Testis (tissue), 2 donors: ENCODE results near the gene PPP1R15A.

Experiments used
- POLR2A ChIP-seq: fragments of 450-650 bp; IDR thresholded peaks from one replicate; pipeline ENCODE4 v1.6.1; 2017; ENCODE audit warnings: antibody characterized with exemption, mild to moderate bottlenecking, moderate library complexity
- TF ChIP-seq, protein P1 (sequence below), 3 experiments: fragments of 450-650 bp in 2 of 3; fragments of 200-600 bp in 1 of 3; sonication (generic) in 1 of 3; IDR thresholded peaks; one replicate each; pipeline ENCODE4 v1.5.1; 2016 to 2019; ENCODE audit warnings: antibody characterized with exemption in 3 of 3, mild to moderate bottlenecking in 2 of 3, moderate library complexity in 1 of 3

DNA sequence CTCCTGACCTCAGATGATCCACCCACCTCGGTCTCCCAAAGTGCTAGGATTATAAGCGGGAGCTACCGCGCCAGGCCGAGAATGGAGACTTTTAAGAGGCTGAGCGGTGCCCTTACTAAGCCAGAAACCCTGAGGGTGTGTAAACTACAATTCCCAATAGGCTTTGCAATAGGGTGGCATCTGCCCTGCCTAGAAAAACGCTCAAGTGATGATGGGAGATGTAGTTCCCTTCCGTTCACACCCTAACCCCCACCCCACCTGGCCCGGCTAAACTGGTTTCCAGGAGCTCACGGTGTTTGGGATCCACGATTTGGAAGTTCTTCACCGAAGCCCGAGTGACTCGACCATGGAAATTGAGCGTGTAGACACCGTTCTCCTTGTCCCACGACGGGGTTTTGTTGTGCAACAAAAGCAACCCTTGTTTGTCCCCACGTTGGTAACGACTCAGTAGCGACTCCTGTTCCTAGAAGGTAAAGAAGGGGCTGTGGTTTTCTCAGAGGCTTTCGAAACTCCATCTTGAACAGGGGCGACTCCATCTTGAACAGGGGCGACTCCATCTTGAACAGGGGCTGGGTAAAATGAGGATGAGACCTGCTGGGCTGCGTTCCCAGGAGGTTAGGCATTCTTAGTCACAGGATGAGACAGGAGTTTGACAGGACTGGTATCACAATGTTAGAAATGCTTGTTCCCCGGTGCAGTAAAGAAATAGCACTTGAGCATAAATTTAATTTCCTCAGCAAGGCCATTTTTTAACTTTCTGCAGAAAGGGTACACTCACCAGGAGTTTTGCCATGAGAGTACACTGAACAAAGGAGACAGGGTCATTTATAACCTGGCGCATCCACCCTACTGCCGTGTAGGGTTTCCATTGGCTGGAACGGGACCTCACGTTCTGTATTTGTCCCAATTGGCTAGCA lies 9.8 kb downstream of the PPP1R15A start:
- no peak for TF ChIP-seq POLR2A
- TF ChIP-seq, protein P1, sequence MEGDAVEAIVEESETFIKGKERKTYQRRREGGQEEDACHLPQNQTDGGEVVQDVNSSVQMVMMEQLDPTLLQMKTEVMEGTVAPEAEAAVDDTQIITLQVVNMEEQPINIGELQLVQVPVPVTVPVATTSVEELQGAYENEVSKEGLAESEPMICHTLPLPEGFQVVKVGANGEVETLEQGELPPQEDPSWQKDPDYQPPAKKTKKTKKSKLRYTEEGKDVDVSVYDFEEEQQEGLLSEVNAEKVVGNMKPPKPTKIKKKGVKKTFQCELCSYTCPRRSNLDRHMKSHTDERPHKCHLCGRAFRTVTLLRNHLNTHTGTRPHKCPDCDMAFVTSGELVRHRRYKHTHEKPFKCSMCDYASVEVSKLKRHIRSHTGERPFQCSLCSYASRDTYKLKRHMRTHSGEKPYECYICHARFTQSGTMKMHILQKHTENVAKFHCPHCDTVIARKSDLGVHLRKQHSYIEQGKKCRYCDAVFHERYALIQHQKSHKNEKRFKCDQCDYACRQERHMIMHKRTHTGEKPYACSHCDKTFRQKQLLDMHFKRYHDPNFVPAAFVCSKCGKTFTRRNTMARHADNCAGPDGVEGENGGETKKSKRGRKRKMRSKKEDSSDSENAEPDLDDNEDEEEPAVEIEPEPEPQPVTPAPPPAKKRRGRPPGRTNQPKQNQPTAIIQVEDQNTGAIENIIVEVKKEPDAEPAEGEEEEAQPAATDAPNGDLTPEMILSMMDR (IDR thresholded peaks at IDR 0.05), result no peak
